GM12872 (cell line): ENCODE data around the gene ADD3.

Experiments
- TF ChIP-seq, protein P1 (sequence below): IDR thresholded peaks from 3 replicates; pipeline ENCODE4 v1.5.1; 2011; ENCODE audit warnings: low read depth, mild to moderate bottlenecking, low read length, moderate library complexity; ENCODE audit not compliant: insufficient read depth

Gene ADD3

DNA sequence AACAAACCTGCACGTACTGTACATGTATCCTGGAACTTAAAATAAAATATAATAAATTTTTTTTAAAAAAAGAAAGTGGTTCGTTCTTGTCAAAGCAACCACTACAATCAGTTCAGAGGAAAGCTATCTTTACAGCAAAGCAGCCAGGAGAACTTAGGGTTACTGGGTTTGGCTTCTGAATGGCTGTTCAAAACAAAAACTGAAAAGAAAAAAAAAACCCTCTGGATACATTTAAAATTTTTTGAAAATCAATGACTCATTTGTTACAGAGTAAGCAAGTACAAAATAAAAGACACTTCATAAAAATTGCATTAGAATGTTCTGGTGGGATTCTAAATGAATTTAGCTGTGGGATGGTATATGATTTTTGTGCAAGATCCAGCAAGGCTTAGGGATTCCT lies 28.6 kb upstream of the ADD3 start:
- TF ChIP-seq, protein P1, sequence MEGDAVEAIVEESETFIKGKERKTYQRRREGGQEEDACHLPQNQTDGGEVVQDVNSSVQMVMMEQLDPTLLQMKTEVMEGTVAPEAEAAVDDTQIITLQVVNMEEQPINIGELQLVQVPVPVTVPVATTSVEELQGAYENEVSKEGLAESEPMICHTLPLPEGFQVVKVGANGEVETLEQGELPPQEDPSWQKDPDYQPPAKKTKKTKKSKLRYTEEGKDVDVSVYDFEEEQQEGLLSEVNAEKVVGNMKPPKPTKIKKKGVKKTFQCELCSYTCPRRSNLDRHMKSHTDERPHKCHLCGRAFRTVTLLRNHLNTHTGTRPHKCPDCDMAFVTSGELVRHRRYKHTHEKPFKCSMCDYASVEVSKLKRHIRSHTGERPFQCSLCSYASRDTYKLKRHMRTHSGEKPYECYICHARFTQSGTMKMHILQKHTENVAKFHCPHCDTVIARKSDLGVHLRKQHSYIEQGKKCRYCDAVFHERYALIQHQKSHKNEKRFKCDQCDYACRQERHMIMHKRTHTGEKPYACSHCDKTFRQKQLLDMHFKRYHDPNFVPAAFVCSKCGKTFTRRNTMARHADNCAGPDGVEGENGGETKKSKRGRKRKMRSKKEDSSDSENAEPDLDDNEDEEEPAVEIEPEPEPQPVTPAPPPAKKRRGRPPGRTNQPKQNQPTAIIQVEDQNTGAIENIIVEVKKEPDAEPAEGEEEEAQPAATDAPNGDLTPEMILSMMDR, result no peak

DNA sequence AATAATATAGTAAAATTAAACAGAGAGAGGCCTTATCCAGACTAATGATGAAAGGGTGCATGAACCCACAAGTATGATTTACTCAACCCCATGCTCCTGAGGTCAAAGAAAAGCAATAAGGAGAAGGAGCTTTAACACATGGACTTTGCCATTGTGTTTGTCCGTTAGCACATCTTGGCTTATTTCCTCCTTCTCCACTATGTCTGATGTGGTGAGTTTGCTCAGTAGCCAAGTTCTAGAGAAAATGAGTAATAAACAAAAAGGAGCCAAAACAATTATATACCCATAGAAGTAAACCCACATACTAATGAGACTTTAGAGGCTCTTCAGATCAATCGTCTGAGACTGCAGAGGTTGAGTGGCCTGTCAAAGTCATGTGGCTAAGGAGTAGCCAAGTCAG lies 26.1 kb upstream of the ADD3 start:
- TF ChIP-seq, protein P1, result no peak

DNA sequence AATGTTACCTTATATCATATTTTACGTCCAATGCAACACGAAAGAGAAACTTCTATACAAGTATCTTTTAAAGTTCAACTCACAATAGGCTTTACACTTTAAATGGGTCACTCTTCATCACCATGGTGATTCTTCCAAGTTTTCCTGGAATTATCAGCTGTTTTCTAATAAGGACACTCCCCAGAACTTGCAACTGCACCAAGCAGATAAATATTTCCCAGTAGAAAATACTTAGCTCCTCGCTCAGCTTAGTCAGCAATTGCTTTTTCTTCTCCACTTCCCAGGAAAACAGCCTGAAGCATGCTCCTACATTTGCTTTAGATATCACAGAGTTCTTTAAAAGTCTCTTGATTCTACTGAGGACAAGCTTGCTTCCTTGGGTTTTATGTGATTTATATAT lies 25.7 kb upstream of the ADD3 start:
- TF ChIP-seq, protein P1, result no peak

DNA sequence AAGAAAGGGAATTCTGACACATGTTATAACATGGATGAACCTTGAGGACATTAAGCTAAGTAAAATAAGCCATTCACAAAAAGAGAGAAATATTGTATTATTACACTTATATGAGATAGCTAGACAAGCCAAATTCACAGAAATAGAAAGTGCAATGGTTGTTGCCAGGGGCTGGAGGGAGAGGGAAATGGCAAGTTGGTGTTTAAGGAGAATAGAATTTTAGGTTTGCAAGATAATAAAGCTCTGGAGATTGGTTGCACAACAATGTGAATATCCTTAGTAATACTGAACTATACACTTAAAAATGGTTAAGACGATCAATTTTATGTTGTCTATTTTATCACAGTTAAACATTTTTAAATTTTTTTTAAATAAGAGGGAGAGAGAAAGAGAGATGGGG lies 25.0 kb upstream of the ADD3 start:
- TF ChIP-seq, protein P1, result no peak

DNA sequence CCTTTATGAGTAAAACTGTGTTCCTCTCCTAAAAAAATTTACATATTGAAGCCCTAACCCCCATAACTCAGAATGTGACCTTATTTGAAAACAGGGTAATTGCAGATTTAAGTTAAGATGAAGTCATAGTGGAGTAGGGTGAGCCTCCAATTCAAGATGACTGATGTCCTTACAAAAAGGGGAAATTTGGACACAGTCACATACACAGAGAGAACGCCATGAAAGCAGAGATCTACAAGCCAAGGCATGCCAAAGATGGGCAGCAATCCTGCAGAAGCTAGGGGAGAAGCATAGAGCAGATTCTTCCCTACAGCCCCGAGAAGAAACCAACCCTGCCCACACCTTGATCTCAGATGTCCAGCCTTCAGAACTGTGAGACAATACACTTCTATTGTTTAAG lies 23.8 kb upstream of the ADD3 start:
- TF ChIP-seq, protein P1, result no peak

DNA sequence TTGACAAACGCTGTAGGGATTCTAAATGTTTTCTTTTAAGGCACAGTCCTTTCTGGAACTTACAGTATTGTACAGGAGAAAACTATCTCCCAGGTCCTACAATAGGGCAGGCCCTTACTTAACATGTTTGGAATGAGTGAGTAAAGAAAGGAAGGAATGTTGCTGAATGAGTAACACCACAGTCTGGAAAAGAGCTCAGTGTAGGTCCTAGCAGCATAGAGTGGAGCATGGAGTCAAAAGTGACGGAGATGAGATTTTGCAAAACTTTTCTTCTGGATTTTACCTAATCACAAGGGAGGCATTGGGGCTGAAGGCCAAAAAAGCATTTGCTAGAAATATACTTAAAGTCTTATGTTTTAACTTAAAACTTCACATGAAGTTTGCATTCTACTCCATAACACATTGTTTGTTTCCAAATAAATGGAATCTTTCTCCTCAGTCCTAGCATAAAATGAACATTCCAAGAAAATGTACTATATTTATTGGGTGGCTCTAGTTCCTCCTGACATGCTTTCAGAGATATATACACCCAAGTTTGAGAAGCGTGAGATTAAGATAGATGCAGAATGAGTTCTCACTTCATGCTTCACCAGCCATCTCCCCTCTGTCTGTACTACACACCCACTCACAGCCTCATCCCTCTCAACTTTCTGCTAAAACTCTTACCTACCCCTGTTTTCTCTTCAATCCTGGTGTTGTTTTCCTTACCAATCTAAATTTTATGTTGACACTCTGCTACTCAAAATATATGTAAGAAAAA lies 20.2 kb upstream of the ADD3 start:
- TF ChIP-seq, protein P1, result no peak

DNA sequence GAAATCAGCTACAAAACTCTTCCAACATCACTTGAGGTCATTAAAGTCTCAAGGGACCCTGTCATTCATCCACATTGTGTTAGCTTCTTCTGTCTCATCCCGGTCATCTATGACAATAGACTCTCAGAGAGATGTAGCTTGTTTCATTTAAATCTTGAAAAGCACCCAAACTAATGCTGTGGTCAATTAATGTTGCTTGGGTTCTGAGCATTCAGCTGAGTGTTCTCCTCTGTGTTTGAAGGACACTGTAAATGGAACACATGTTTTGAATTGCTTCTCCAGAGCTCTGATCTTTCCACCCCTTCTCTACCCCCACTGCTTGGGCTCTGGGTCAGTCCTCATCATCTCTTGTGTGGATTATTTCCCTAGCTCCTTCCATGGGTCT lies 19.6 kb upstream of the ADD3 start:
- TF ChIP-seq, protein P1, result no peak
